Ovary (tissue), 9 donors: Measurements from ENCODE around the gene MOB3A. TPM values are rescaled to one million over a fixed set of nuclear protein-coding genes. Genes with fewer than 3 reads are reported as not detected.

Source experiments
- DNase-seq, 5 donors: peaks; one replicate each; pipeline ENCODE4 v3.0.0-alpha.2; 2019 to 2020
- H3K27ac ChIP-seq, 2 donors: fragments of 200-600 bp; one replicate each; pipeline versions ENCODE4 v1.5.1 to v1.8.0; 2019 to 2022
- H3K27me3 ChIP-seq: fragments of 200-600 bp; one replicate; pipeline ENCODE4 v1.8.0; 2022
- H3K36me3 ChIP-seq: fragments of 200-600 bp; sonication (generic); one replicate; pipeline ENCODE4 v1.5.1; 2019
- H3K4me1 ChIP-seq: one replicate; pipeline ENCODE4 v1.8.1; 2013; ENCODE audit warnings: mild to moderate bottlenecking, moderate library complexity; ENCODE audit not compliant: insufficient read depth
- H3K4me3 ChIP-seq: fragments of 200-600 bp; sonication (generic); one replicate; pipeline ENCODE4 v1.5.1; 2017
- H3K9me3 ChIP-seq, 2 donors: fragments of 200-600 bp in 1 of 2; sonication (generic) in 1 of 2; one replicate each; pipeline versions ENCODE4 v1.5.1 to v1.8.1; 2013 to 2019; ENCODE audit warnings: mild to moderate bottlenecking in 1 of 2, moderate library complexity in 1 of 2
- EP300 ChIP-seq: sonication (generic); formaldehyde crosslinking; IDR thresholded peaks from one replicate; pipeline ENCODE4 v1.6.1; 2017; ENCODE audit warnings: antibody characterized with exemption
- POLR2A ChIP-seq: fragments of 450-650 bp; IDR thresholded peaks from one replicate; pipeline ENCODE4 v1.6.1; 2017; ENCODE audit warnings: antibody characterized with exemption, mild to moderate bottlenecking, moderate library complexity
- WGBS, 3 donors: extraction: QIAGEN DNeasy Blood & Tissue Kit in 1 of 3; methylation state at CpG; one replicate each; pipeline versions ENCODE4 v1.1.5 to v1.1.7; 2013 to 2017; 5-methylcytosine and 5-hydroxymethylcytosine counted together
- intact Hi-C, 4 donors: fragments of 100-400 bp; cut with DNase I; formaldehyde crosslinking; loops; one replicate each; pipeline versions ENCODE4 v1.11.0 to v1.15.1; 2022 to 2023
- polyA plus RNA-seq, 2 donors: library from polyadenylated mRNA; stranded (reverse); fragments of 200-250 nt in 1 of 2; fragments of 350-450 nt in 1 of 2; fragmentation: Illumina TruSeq in 1 of 2; extraction: RNeasy Lipid Tissue Mini Kit (QIAGEN cat#74804) in 1 of 2; gene quantifications; one replicate each; pipeline ENCODE4 v1.2.3, GENCODE V29; 2013 to 2014
- total RNA-seq, 7 donors: library from RNA; depleted of rRNA in 2 of 7; stranded (reverse); fragments of >200 nt in 2 of 7; fragmentation: NEBNext Ultra II Directional in 3 of 7; extraction: Animal tissue kit (Norgen Biotek cat#: 25700) in 3 of 7; gene quantifications; one replicate each; pipeline versions ENCODE4 v1.1.0 to v1.2.4, GENCODE V29; 2016 to 2023
- TF ChIP-seq, protein P1 (sequence below), 3 donors: fragments of 450-650 bp in 2 of 3; fragments of 200-600 bp in 1 of 3; IDR thresholded peaks; one replicate each; pipeline versions ENCODE4 v1.5.1 to v1.8.0; 2016 to 2022; ENCODE audit warnings: antibody characterized with exemption in 3 of 3, mild to moderate bottlenecking in 1 of 3
- donor health status: DM: no; HTN: no; CAD: no; lungs with moderate emphysema.
- donor health status: DM: no; HTN: no; CAD: no.
- donor health status: Bipolar disorder and iron deficiency.
- donor health status: DM: yes; HTN: yes; CAD: no.
- donor health status: DM: no; HTN: no; CAD: no.
- donor health status: DM: yes; HTN: yes; CAD: no.

Gene MOB3A
- total and polyA plus RNA-seq, 9 donors: 16.6 to 61.5 (median 44.1) TPM

GRCh38 chr19:2081873-2082810, 14.0 kb downstream of the MOB3A start:
- Histone ChIP-seq H3K9me3 (no peaks in the 10 kb centered on the region), H3K27ac (no peak overlapping the region), H3K27me3 (no peaks in the 10 kb centered on the region), H3K36me3 (no peaks in the 10 kb centered on the region), H3K4me1 (no peaks in the 10 kb centered on the region), H3K4me3 (no peak overlapping the region)
- no peak for TF ChIP-seq EP300
- no peak for TF ChIP-seq POLR2A
- TF ChIP-seq, protein P1, sequence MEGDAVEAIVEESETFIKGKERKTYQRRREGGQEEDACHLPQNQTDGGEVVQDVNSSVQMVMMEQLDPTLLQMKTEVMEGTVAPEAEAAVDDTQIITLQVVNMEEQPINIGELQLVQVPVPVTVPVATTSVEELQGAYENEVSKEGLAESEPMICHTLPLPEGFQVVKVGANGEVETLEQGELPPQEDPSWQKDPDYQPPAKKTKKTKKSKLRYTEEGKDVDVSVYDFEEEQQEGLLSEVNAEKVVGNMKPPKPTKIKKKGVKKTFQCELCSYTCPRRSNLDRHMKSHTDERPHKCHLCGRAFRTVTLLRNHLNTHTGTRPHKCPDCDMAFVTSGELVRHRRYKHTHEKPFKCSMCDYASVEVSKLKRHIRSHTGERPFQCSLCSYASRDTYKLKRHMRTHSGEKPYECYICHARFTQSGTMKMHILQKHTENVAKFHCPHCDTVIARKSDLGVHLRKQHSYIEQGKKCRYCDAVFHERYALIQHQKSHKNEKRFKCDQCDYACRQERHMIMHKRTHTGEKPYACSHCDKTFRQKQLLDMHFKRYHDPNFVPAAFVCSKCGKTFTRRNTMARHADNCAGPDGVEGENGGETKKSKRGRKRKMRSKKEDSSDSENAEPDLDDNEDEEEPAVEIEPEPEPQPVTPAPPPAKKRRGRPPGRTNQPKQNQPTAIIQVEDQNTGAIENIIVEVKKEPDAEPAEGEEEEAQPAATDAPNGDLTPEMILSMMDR (IDR thresholded peaks at IDR 0.05): no peak
- intact Hi-C loops: no loop called here
- 84 to 87% (median 87%) methylated on average over 30 of the region's 30 CpGs for WGBS, 3 donors
- DNase-seq: no peak

DNA sequence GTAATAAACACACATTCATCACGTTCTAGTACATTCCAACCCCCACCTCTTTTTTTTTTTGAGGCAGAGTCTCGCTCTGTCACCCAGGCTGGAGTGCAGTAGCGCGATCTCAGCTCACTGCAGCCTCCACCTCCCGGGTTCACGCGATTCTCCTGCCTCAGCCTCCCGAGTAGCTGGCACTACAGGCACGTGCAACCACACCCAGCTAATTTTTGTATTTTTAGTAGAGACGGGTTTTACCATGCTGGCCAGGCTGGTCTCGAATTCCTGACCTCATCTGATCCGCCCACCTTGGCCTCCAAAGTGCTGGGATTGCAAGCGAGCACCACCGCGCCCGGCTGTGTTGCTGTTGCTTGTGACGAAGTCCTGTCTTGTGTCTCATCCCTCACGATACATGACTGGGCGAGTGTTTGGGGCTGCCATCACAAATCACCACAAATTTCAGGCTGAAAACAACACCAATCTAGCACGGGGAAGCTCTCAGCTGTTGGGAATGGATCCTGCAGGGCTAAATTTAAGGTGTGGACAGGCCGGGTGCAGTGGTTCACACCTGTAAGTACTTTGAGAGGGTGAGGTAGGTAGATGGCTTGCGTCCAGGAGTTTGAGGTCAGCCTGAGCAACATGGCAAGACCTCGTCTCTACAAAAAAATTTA, 15.7 kb downstream of the MOB3A start:
- H3K4me1 ChIP-seq: no peaks in the 10 kb centered on the region
- no peak for DNase-seq
- H3K36me3 ChIP-seq: no peaks in the 10 kb centered on the region
- no peak for TF ChIP-seq EP300
- TF ChIP-seq POLR2A: no peak
- TF ChIP-seq, protein P1 (IDR thresholded peaks at IDR 0.05): no peak
- no peak overlapping the region for H3K27ac ChIP-seq
- H3K27me3 ChIP-seq: no peaks in the 10 kb centered on the region
- no peaks in the 10 kb centered on the region for H3K9me3 ChIP-seq
- intact Hi-C loops: no loop called here
- no peak overlapping the region for H3K4me3 ChIP-seq
- WGBS, 3 donors: 82 to 87% (median 83%) methylated on average over 23 of the region's 23 CpGs

- intact Hi-C loops: loop anchor here in 1 of 4 donors (10.0 kb wide), 1 partner anchor 145 kb away; no protein-coding TSS in a partner anchor
- no peak for TF ChIP-seq EP300
- no peak for TF ChIP-seq POLR2A
- TF ChIP-seq, protein P1 (IDR thresholded peaks at IDR 0.05): no peak
- Histone ChIP-seq H3K27me3 (no peaks in the 10 kb centered on the region), H3K4me1 (no peaks in the 10 kb centered on the region), H3K9me3 (no peaks in the 10 kb centered on the region), H3K4me3 (no peak overlapping the region), H3K27ac (no peak overlapping the region), H3K36me3 (no peaks in the 10 kb centered on the region)
- DNase-seq: no peak
- 88 to 92% (median 90%) methylated on average over 23 of the region's 23 CpGs for WGBS, 3 donors
Measured at GRCh38 chr19:2079865-2080301, 16.2 kb downstream of the MOB3A start.

- Histone ChIP-seq H3K27ac (no peak overlapping the region), H3K4me3 (no peak overlapping the region), H3K36me3 (no peaks in the 10 kb centered on the region), H3K27me3 (no peaks in the 10 kb centered on the region), H3K9me3 (no peaks in the 10 kb centered on the region), H3K4me1 (no peaks in the 10 kb centered on the region)
- intact Hi-C loops: loop anchor here in 1 of 4 donors (10.0 kb wide), 1 partner anchor 144 kb away; no protein-coding TSS in a partner anchor
- no peak for TF ChIP-seq POLR2A
- no peak for TF ChIP-seq EP300
- TF ChIP-seq, protein P1 (IDR thresholded peaks at IDR 0.05): no peak
- no peak for DNase-seq
- 88 to 89% (median 89%) methylated on average over 32 of the region's 32 CpGs for WGBS, 3 donors
Measured at GRCh38 chr19:2079076-2079864, 16.9 kb downstream of the MOB3A start.
